Cardiac muscle cell (in vitro differentiated cells and primary cell): ENCODE measurements around the gene PDIA2. TPM values are rescaled to one million over a fixed set of nuclear protein-coding genes. Genes with fewer than 3 reads are reported as not detected.
"Not testable (repeated sequence)": the region's sequence is repeated elsewhere in the genome, so short reads cannot be mapped to it uniquely, and the experiment has no call there.

ENCODE experiments used
- DNase-seq, 2 donors: peaks; one replicate each; pipeline versions ENCODE4 v3.0.0 to v3.0.0-alpha.2; 2010 to 2017; ENCODE audit warnings: low read depth in 1 of 2, low spot score in 1 of 2
- H3K27ac ChIP-seq: fragments of 200-600 bp; sonication (generic); 2 replicates; pipeline ENCODE4 v1.5.1; 2016
- H3K27me3 ChIP-seq: fragments of 200-600 bp; sonication (generic); 2 replicates; pipeline ENCODE4 v1.6.0; 2016; ENCODE audit warnings: control low read depth
- H3K36me3 ChIP-seq: fragments of 200-600 bp; sonication (generic); 2 replicates; pipeline ENCODE4 v1.5.1; 2016; ENCODE audit warnings: control low read depth
- H3K4me1 ChIP-seq: fragments of 200-600 bp; sonication (generic); 2 replicates; pipeline ENCODE4 v1.8.1; 2017; ENCODE audit warnings: low read depth, mild to moderate bottlenecking, mixed run types
- H3K4me3 ChIP-seq: fragments of 200-600 bp; sonication (generic); 2 replicates; pipeline ENCODE4 v1.5.1; 2016; ENCODE audit warnings: mild to moderate bottlenecking
- H3K9me3 ChIP-seq: fragments of 200-600 bp; sonication (generic); 2 replicates; pipeline ENCODE4 v1.5.1; 2017; ENCODE audit warnings: low read depth, mild to moderate bottlenecking, control low read depth
- polyA plus RNA-seq: library from polyadenylated mRNA; unstranded; fragments of >200 nt; fragmentation: Nextera tagmentation; extraction: Ambion mirVana; gene quantifications from 2 replicates; pipeline ENCODE4 v1.2.1, GENCODE V29; 2016
- total RNA-seq: library from RNA; depleted of rRNA; stranded (reverse); fragments of >200 nt; gene quantifications from 2 replicates; pipeline ENCODE4 v1.2.3, GENCODE V29; 2016
- TF ChIP-seq, protein P1 (sequence below): IDR thresholded peaks from 2 replicates; pipeline ENCODE4 v1.5.1; 2012; ENCODE audit warnings: low read depth, mild to moderate bottlenecking, low read length

Gene PDIA2
- total and polyA plus RNA-seq, 2 experiments from 2014 or later = 1.7 to 3.2 TPM

DNA sequence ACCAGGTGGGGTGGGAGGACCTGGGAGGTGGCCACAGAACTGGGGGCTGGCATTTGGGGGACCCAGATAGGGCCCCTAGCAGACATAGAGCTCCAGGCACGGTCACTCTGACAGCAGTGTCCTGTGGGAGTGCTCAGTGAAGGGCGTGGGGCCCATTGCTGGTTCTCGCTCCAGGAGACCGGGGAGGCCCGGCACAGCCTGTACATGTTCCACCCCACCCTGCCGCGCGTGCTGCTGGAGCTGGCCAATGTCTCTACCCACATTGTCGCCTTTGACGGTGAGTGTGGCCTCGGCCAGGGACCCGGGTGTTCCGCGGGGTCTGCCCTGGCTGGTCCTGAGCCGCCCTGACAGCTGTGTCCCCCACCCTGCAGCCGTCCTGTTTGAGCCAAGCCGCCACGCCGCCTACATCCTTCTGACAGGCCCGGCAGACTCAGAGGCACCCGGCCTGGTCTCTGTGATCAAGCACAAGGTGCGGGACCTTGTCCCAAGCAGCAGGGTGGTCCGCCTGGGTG, 18.5 kb upstream of the PDIA2 start:
- Histone ChIP-seq H3K4me1 (no peaks in the 10 kb centered on the region), H3K4me3 (no peak overlapping the region), H3K27me3 (no peaks in the 10 kb centered on the region), H3K36me3 (peaks cover 29% of the 10 kb centered on the region), H3K27ac (no peak overlapping the region), H3K9me3 (no peaks in the 10 kb centered on the region)
- no peak for DNase-seq
- TF ChIP-seq, protein P1, sequence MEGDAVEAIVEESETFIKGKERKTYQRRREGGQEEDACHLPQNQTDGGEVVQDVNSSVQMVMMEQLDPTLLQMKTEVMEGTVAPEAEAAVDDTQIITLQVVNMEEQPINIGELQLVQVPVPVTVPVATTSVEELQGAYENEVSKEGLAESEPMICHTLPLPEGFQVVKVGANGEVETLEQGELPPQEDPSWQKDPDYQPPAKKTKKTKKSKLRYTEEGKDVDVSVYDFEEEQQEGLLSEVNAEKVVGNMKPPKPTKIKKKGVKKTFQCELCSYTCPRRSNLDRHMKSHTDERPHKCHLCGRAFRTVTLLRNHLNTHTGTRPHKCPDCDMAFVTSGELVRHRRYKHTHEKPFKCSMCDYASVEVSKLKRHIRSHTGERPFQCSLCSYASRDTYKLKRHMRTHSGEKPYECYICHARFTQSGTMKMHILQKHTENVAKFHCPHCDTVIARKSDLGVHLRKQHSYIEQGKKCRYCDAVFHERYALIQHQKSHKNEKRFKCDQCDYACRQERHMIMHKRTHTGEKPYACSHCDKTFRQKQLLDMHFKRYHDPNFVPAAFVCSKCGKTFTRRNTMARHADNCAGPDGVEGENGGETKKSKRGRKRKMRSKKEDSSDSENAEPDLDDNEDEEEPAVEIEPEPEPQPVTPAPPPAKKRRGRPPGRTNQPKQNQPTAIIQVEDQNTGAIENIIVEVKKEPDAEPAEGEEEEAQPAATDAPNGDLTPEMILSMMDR = no peak

DNA sequence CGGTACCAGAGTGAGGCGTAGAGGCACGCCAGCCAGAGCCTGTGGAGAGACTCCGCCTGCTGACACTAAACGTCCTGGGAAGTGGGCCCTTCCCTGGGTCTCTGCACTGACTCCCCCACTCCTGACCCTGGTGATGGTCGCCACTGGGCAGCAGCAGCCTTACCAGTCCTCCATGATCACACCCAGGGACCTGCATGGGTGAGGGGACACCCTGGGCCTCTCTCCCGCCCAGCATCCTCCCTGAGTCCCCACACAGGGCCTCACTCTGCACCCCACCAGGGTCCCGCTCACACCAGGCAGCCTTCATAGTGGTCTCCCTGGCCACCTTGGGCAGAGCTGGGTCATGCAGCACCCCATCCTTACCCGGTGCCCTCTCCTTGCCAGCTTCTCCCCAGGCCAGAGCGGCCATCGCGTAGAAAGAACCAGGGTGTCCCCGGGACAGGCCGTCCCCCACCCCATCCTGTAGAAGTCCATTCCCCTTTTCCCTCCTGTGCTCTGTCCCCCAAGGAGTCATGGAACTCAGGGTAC, 17.9 kb upstream of the PDIA2 start:
- H3K27me3 ChIP-seq = no peaks in the 10 kb centered on the region
- no peak for DNase-seq
- H3K9me3 ChIP-seq = no peaks in the 10 kb centered on the region
- no peak overlapping the region for H3K4me3 ChIP-seq
- no peaks in the 10 kb centered on the region for H3K4me1 ChIP-seq
- no peak overlapping the region for H3K27ac ChIP-seq
- TF ChIP-seq, protein P1 = no peak
- H3K36me3 ChIP-seq = peaks cover 25% of the 10 kb centered on the region

DNA sequence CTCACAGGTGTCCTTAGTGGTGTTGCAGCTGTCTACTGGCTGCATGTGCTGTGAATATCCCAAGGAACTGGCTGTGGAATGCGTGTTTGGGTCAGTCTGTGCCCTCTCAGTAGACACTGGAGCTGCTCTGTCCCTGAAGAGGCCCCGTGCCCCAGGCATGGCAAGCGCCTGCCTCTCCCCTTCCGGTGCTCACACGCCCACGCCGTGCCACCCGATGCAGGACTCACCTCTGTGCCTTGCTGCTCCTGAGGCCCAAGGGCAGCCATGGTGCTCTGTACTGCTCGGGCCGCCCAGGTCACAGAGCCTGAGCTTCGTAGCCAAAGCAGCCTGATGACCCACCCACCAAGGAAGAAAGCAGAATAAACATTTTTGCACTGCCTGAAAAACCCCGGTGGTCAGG, 17.3 kb upstream of the PDIA2 start:
- DNase-seq = no peak
- TF ChIP-seq, protein P1 = no peak
- H3K27ac ChIP-seq = peak overlapping the region; percentile 36

DNA sequence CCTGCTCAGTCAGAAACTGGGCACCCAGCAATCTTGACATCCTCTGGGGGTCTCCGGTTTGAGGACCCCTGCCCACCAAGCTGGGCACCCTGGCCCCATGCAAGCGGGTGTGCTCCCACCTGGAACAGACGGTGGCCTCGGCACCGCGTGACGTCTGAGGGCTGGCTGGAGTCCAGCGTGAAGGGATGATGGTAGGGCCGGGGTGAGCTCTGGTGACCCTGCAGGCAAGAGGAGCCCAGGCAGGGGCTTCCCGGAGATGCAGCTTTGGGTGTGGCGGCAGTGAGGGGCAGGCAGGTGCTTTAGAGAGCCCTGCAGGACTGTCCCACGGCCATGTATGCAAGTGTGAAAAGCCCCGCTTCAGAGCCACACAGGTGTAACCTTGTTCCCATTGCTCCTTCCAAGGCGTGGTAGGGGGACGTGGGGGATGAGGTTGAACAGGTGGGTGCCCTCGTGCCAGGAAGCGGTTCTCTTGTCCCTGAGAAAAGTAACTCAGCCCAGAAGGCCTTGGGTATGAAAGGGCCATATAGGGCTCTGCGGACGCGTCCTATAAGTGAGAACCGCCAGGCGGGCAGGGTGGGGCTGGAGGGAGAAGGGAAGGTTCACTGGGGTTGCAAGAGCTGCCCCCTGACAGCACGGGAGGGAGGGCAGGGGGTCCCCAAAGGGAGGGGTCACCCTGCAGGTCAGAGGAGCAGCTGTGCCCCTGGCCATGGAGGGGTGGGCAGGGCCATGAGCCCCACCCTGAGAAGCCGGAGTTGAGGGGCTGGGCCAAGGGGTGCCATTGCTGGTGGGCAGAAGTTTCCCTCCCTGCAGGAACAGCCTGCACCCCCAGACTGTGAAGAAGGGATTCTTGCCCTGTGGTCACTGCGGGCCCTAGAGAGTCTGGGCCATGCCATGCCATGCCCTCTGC, 16.5 kb upstream of the PDIA2 start:
- Histone ChIP-seq H3K4me3 (no peak overlapping the region), H3K27me3 (no peaks in the 10 kb centered on the region), H3K9me3 (no peaks in the 10 kb centered on the region), H3K4me1 (no peaks in the 10 kb centered on the region), H3K36me3 (peaks cover 14% of the 10 kb centered on the region), H3K27ac (peak overlapping the region; percentile 36)
- TF ChIP-seq, protein P1 = no peak
- DNase-seq = no peak

More for the DNA sequence above, 17.3 kb upstream of the PDIA2 start:
- Histone ChIP-seq H3K36me3 (peaks cover 20% of the 10 kb centered on the region), H3K27me3 (no peaks in the 10 kb centered on the region), H3K9me3 (no peaks in the 10 kb centered on the region), H3K4me3 (no peak overlapping the region), H3K4me1 (no peaks in the 10 kb centered on the region)

DNA sequence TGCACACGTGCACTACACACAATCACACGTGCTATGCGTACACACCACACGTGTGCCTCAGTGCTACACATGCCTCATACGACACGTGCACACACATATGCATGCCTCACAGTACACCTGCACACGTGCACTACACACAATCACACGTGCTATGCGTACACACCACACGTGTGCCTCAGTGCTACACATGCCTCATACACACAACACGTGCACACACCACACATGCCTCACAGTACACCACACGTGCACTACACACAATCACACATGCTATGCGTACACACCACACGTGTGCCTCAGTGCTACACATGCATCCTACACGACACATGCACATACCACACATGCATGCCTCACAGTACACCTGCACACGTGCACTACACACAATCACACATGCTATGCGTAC, 15.4 kb upstream of the PDIA2 start:
- peaks cover 13% of the 10 kb centered on the region for H3K36me3 ChIP-seq
- H3K9me3 ChIP-seq = not testable (repeated sequence)

More for the DNA sequence above, 15.4 kb upstream of the PDIA2 start:
- not testable (repeated sequence) for H3K27me3 ChIP-seq, H3K27ac ChIP-seq, H3K4me3 ChIP-seq, DNase-seq, H3K4me1 ChIP-seq
